ENCODE measurements around the gene HBE1. TPM values are rescaled to one million over a fixed set of nuclear protein-coding genes. Genes with fewer than 3 reads are reported as not detected.
"Not testable (repeated sequence)": the region's sequence is repeated elsewhere in the genome, so short reads cannot be mapped to it uniquely, and the experiment has no call there.

HBE1 gene
- total RNA-seq, 1 experiment from 2014 or later, result 32.7 TPM

DNA sequence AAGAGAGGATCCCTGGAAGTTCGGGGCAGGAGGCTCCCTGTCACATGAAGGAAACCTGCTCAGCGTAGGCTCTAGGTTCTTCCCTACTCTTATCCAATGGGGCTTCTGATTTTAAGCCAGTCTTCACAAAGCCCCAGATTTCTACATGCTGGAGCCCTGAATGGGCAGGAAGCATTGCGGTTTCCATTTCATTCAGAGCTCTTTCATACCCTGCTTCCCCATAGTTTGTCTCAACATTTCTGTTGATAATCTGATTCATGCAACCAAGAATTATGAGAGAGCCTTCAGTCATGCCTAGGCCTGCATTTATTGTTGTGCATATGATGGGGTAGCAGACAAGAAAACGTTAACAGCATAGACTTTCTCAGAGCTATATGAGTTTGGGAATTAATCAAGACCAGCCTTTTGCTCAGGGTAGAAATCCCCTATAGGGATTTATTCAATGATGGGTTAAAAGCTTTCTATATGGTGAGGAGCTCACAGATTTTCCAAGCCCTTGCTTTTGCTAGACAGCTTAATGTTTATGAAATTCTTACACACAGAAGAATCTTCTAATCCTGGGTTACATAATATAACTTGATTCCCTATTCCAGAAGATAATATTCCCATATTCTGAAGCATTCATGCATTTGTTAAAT, 16.1 kb upstream of the HBE1 start:
- DNase-seq (ENCODE audit: low spot score), result no peak

DNA sequence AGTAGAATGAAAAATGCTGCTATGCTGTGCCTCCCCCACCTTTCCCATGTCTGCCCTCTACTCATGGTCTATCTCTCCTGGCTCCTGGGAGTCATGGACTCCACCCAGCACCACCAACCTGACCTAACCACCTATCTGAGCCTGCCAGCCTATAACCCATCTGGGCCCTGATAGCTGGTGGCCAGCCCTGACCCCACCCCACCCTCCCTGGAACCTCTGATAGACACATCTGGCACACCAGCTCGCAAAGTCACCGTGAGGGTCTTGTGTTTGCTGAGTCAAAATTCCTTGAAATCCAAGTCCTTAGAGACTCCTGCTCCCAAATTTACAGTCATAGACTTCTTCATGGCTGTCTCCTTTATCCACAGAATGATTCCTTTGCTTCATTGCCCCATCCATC, 14.9 kb upstream of the HBE1 start:
- no peak for DNase-seq (ENCODE audit: low spot score)

DNA sequence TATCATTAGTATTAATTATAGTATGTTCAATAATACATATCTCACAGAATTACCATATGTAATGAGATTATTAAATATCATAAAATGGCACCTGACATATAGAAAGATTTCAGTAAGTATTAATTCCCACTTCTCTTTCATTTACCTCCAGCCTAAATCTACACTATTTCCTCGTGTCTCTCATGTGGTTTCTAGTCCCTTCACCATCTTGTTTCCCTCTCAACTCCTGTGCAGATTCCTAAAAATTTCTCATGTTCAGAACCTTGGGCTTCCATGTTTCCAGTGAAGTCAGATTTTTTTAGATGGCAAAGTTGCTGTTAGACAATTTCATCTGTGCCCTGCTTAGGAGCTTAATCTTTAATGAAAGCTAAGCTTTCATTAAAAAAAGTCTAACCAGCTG, 14.1 kb upstream of the HBE1 start:
- no peak for DNase-seq (ENCODE audit: low spot score)

DNA sequence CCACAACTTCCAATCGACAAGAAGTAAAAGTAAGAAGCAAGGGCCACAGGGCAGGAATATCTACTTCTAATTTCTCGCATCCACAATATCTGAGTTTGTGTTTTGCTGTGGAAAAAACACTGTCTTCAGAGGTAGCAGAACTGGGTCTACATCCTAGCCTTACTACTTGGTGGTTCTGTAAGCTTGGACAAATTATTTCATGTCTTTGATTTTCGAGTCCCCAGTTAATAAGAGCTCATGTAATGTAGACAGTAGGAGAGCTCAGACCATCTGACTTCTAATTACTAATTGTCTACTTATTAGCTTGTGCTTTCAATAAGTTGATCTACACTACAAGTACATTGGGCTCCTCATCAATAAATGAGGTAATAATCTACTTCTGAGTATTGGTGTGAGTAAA, 13.3 kb upstream of the HBE1 start:
- DNase-seq (ENCODE audit: low spot score), result no peak

DNA sequence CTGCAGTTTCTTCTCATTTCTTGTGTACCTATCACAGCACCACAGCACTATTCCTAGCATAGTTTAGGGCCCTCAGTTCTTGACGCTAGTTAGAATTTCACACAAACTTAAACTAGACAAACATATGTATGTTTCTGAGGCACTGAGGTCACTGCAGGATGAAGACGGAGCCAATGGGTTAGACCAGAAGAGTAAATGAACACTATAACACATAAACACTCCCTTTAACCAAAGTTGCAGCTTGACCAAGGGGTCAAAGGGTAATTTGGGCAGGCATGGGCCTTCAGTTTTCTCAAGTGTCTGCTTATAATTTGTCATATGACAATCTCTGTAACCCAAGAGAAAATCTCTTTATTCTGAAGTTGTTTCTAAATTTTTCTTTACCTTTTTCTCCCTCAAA, 12.9 kb upstream of the HBE1 start:
- no peak for DNase-seq (ENCODE audit: low spot score)

DNA sequence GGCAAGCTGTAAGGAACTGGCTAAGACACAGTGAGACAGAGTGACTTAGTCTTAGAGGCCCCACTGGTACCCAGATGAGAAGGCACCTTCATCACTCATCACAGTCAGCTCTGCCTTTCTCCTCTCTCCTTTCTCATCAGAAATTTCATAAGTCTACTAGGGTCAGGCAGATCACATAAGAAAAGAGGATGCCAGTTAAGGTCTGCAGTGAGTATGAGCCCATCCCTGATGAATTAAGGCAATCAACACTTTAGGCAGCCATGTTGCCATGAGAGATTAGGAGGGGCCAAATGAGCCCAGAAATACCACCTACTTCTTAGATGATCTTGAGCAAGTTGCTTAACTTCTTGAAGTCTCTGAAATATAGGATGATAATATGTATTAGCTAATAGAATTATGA, 11.9 kb upstream of the HBE1 start:
- DNase-seq (ENCODE audit: low spot score), result no peak

DNA sequence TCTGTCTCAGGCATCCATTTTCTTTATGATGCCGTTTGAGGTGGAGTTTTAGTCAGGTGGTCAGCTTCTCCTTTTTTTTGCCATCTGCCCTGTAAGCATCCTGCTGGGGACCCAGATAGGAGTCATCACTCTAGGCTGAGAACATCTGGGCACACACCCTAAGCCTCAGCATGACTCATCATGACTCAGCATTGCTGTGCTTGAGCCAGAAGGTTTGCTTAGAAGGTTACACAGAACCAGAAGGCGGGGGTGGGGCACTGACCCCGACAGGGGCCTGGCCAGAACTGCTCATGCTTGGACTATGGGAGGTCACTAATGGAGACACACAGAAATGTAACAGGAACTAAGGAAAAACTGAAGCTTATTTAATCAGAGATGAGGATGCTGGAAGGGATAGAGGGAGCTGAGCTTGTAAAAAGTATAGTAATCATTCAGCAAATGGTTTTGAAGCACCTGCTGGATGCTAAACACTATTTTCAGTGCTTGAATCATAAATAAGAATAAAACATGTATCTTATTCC, 10.9 kb upstream of the HBE1 start:
- DNase-seq (ENCODE audit: low spot score), result peak; percentile 98

DNA sequence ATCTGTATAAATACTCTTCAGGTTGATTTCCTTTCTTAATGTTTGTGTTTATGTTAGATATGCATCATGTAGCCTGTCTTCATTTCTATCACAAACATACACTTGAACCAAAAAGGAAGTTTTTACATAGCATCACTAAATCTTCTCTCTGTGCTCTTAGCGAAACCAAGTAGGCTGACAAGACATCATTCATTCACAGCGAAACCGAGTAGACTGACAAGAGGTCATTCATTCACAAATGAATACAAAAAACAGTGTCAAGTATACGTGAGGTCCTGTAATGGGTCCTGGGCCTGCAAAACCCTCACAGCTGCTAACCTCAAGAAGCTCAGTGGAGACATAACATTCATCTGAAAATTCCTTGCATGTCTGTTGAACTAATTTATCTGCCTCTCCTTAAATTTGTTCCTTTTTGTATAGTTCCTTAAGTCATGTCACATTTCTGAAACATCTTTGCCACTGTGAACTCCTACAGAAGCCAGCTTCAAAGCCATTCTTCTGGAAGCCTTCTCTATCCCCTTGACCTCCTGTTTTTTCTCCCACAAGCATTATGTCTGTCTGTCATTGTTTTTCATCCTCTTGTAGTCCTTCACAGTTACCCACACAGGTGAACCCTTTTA, 9.8 kb upstream of the HBE1 start:
- no peak for DNase-seq (ENCODE audit: low spot score)

DNA sequence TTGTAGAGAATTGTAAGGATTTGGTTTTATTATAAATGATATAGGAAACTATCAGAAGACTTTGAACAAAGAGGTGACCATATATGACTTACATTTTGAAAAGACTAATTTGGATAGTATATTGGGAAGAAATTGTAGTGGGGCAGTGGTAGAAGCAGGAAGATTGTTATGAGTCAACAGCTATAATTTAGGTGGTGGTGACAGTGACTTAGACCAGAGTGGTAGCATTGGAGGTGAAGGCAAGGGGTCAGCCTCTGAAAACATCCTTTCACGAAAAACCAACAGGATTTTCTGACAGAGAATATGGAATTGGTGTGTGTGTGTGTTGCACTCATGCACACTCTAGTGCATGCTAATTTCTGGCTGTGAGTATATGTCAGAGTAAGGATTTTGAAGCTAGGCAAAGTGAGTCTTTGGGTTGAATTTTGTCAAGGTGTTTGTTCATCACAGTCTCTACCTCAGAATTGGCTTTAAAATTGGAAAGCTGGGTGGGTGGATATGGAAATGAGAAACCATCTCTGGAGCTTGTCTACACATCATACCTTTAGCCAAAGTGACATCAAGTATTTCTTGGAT, 8.2 kb upstream of the HBE1 start:
- no peak for DNase-seq (ENCODE audit: low spot score)

DNA sequence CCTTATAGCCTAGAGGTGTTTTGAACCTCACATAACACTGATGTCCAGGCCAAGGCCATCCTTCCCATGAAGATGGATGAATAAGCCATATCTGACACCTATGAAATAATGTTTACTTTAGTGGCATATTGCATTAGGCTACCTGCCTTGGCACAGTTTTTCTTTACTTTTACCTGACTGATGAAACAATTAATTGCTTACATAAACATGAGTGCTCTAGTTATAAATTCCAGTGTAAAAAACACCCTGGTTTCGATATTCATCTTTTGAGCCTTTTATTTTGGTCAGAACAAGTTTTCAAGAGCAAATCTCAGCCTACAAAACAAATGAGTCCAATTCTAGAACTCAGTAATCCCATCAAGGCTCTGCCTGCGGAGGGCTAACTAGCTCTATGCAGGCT, 7.0 kb upstream of the HBE1 start:
- DNase-seq (ENCODE audit: low spot score), result no peak

DNA sequence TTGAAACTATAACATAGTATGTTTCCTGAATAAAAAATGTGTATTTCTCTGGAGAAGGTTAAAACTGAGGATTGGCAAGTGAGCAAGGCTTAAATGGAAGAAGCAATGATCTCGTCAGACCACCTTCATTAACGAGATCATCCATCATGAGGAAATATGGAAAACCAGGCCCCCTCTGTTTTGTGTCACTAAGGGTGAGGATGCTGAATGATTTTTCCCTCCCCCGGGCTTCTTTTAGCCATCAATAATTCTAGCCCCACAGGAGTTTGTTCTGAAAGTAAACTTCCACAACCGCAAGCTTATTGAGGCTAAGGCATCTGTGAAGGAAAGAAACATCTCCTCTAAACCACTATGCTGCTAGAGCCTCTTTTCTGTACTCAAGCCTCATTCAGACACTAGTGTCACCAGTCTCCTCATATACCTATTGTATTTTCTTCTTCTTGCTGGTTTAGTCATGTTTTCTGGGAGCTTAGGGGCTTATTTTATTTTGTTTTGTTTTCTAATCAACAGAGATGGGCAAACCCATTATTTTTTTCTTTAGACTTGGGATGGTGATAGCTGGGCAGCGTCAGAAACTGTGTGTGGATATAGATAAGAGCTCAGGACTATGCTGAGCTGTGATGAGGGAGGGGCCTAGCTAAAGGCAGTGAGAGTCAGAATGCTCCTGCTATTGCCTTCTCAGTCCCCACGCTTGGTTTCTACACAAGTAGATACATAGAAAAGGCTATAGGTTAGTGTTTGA, 5.8 kb upstream of the HBE1 start:
- DNase-seq (ENCODE audit: low spot score), result no peak

DNA sequence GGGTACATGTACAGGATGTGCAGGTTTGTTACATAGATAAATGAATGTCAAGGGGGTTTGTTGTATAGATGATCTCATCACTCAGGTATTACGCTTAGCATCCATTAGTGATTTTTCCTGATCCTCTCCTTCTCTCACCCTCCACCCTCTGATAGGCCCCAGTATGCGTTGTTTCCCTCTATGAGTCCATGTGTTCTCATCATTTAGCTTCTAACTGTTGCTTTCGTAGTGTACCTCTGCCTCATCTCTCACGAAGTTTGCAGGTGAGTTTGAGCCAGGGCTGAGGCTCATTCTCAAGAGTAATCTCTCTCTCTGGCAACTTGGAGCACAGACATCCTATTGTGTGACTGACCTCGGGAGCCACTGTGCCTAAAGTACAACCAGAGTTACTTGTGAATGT, 4.7 kb upstream of the HBE1 start:
- DNase-seq (ENCODE audit: low spot score), result no peak

DNA sequence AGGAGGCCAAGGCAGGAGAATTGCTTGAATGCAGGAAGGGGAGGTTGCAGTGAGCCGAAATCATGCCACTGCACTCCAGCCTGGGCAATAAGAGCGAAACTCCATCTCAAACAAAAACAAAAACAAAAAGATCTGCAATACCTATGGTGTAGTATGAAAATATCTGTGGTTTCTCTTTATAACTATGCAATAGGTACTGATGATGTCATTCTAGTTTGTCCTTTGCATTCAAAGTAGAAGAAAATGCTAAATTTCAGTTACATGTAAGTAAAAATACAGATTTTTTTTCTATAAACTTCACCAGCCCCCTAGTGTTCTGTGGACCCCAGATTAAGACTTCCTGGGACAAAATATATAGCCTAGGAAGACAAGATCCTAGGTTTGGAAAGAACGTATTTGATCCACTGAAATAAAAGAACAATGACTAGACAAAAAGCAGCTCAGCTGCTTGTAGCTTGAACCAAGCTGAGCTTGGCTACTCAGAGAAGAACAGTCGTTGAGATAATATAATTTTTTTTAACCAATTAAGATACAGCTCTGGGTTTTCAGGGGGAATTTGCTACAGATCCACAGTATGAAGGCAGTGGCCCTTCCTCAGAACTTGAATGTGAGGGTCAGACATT, 2.8 kb upstream of the HBE1 start:
- DNase-seq (ENCODE audit: low spot score), result no peak

DNA sequence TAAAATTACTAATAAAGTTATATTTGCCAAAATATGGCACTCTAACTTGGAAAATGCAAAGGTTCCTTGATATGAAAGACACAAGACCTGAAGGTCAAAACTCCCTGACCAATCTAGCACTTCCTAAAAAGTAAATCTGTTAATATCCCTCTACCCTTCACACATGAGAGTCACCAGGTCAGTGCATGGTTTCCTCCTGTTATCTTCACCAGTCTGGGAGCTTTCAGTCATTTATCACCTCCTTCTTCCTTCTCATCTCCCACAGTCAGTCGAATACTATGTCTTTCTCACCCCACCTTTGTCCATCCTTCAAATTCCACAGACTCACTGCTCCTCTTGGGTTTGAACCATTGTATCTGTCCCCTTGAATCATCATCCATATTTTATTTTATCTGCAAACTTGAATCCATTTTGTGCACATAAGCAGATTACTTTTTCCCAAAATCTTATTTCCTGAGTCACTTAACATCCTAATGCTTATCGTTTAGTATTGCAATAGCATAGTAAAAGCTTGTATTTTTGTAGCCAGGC, 2.6 kb downstream of the HBE1 start:
- DNase-seq (ENCODE audit: low spot score), result no peak

DNA sequence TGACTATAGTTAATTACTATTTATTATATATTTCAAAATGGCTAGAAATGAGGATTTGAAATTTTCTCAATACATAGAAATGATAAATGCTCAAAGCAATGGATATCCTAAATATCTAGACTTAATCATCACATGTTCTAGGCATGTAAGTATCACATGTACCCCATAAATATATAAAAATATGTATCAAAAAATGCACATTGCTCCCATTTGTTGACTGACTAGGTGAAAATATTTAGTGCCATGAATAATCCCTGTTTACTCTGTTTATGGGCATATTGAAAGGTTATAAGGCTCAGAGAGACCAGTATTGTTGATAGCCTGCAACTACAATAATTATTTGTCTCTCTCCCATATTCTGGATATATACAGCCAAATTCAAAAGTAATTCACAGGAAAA, 3.1 kb downstream of the HBE1 start:
- no peak for DNase-seq (ENCODE audit: low spot score)

DNA sequence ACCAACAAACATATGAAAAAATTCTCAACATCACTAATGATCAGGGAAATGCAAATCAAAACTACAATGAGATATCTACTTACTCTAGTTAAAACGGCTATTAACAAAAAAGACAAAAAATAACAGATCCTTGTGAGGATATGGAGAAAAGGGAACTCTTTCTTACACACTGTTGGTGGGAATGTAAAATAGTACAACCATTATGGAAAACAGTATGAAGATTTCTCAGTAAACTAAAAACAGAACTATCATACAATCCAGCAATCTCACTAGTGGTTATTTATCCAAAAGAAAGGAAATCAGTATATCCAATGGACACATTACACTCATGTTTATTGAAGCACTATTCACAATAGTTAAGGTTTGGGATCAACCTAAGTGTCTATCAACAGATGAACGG, 3.9 kb downstream of the HBE1 start:
- DNase-seq (ENCODE audit: low spot score), result no peak

DNA sequence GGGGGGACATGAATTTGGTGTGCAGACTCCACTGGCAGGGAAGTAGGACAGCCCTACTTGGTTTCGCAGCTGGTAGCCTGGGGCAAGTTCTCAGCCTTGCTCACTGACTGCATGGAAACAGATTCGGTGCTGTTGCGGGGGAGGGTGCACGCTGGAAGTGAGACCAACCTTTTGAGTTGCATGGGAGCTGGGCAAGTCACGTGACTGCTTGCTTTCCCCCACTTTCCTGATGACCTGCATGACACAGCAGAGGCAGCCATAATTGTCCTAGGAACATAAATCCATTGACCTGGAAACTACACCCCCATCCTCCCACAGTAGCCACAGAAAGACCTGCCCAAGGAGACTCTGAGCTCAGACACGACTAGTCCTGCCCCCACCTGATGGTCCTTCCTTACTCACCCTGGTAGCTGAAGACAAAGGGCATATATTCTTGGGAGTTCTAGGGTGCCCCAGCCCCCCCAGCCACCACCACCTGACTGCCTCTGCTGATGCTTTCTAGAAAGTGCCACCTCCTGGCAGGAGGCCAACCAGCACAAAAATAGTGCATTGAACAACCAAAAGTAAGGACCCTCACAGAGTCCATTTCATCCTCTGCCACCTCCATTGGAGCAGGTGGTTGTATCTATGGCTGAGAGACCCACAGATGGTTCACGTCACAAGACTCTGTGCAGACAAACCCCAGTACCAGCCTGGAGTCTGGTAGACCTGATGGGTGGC, 11.0 kb downstream of the HBE1 start:
- DNase-seq (ENCODE audit: low spot score), result no peak

DNA sequence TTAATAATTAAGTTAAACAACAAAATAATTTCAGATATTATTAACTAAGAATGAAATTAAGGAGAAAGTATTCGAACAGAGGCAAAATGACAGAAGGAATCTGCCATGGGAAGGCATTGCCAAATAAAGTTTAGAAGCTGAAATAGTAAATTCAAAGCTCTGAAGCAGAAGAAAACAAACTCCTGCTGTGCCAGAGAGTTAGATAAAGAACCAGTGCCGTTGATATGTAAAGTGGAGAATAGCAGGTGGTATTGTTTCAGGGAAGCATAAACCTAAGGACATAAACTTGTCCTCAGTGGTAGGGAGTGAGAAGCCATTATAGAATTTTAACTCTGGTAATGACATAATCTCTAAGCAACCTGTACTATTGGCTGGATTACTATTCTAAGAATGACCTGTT, 12.4 kb downstream of the HBE1 start:
- DNase-seq (ENCODE audit: low spot score), result no peak

DNA sequence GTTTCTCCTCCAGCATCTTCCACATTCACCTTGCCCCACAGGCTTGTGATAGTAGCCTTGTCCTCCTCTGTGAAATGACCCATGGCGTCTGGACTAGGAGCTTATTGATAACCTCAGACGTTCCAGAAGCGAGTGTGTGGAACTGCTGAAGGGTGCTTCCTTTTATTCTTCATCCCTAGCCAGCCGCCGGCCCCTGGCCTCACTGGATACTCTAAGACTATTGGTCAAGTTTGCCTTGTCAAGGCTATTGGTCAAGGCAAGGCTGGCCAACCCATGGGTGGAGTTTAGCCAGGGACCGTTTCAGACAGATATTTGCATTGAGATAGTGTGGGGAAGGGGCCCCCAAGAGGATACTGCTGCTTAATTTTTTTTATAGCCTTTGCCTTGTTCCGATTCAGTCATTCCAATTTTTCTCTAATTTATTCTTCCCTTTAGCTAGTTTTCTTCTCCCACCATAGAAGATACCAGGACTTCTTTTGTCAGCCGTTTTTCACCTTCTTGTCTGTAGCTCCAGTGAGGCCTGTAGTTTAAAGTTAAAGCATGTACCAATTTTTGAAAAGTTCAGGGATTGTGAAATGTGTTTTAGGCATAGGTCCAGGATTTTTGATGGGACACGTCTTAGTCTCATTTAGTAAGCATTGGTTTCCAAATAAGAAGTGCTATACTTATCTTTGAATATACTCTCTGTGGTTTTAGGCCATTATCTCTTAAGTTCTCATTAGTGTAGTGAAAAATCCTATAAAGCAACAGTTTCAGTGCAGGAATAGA, 14.9 kb downstream of the HBE1 start, which contains the start of gene HBG2:
Gene HBG2 (minus strand): TSS at position 136 of the 768 bp plus-strand sequence. CDS start 53 bp downstream, at position 83.
- DNase-seq (ENCODE audit: low spot score), result not testable (repeated sequence)

DNA sequence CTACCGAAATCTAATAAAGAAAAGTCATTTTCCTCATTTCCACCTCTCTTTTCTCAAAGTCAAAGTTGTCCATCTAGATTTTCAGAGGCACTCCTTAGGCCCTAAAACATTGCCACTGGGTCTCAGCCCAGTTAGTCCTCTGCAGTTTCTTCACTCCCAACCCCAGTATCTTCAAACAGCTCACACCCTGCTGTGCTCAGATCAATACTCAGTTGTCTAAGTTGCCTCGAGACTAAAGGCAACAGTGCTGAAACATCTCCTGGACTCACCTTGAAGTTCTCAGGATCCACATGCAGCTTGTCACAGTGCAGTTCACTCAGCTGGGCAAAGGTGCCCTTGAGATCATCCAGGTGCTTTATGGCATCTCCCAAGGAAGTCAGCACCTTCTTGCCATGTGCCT, 15.7 kb downstream of the HBE1 start:
- DNase-seq (ENCODE audit: low spot score), result not testable (repeated sequence)

All from H4 (cell line).